ENCODE results near the gene MKI67. TPM values are rescaled to one million over a fixed set of nuclear protein-coding genes. Genes with fewer than 3 reads are reported as not detected.

MKI67 gene
- total RNA-seq, 1 experiment from 2014 or later, result 151 TPM

DNA sequence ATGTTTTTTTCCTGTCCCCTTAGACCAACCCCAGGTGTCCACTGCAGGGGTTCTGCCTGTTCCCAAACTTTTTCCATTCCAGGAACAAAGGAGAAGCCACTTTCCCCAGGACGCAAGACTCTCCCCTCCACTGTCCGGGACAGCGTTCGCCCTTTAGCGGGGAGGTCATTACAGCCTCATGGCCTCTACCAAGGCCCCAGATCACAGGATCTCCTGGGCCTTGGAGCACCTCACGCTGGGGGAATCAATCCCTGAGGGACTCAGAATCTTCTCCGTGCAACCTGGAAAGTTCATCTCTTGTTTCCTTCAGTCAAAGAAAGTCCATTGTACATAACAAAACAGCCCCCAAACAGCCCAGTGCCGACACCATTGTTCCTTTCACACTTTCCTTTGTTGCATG, 41.2 kb downstream of the MKI67 start:
- DNase-seq (ENCODE audit: low read depth, low spot score), result no peak
- H3K4me3 ChIP-seq (ENCODE audit: low read depth in 2 of 2, low read length in 2 of 2), result no peak overlapping the region
- no peak for TF ChIP-seq TCF7L2 (IDR thresholded peaks at IDR 0.05; ENCODE audit: low read depth, low read length)
- TF ChIP-seq, protein P1, sequence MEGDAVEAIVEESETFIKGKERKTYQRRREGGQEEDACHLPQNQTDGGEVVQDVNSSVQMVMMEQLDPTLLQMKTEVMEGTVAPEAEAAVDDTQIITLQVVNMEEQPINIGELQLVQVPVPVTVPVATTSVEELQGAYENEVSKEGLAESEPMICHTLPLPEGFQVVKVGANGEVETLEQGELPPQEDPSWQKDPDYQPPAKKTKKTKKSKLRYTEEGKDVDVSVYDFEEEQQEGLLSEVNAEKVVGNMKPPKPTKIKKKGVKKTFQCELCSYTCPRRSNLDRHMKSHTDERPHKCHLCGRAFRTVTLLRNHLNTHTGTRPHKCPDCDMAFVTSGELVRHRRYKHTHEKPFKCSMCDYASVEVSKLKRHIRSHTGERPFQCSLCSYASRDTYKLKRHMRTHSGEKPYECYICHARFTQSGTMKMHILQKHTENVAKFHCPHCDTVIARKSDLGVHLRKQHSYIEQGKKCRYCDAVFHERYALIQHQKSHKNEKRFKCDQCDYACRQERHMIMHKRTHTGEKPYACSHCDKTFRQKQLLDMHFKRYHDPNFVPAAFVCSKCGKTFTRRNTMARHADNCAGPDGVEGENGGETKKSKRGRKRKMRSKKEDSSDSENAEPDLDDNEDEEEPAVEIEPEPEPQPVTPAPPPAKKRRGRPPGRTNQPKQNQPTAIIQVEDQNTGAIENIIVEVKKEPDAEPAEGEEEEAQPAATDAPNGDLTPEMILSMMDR (IDR thresholded peaks at IDR 0.05), result no peak
- no peak for TF ChIP-seq POLR2AphosphoS5 (IDR thresholded peaks at IDR 0.05; ENCODE audit: low read depth, low read length)
- no peak for TF ChIP-seq REST (IDR thresholded peaks at IDR 0.05; ENCODE audit: insufficient read depth in 1 of 2, low read depth in 2 of 2, low read length in 1 of 2)
- TF ChIP-seq SIN3A (IDR thresholded peaks at IDR 0.05; ENCODE audit: borderline replicate concordance, insufficient read depth, low read depth, low read length), result no peak
- peaks cover under 1% of the 10 kb centered on the region; the same call in 1 of the 2 replicates for H3K27me3 ChIP-seq (ENCODE audit: control insufficient read depth, insufficient read depth, low read length)
- in situ Hi-C loops (cut with HindIII; ENCODE audit: low pct_unique_long_range_greater_than_20kb, low sequenced_read_pairs) (no loop called here), intact Hi-C loops (cut with micrococcal nuclease; ENCODE audit: unreplicated experiment) (no loop called here)
- no peak overlapping the region for H3K27ac ChIP-seq (ENCODE audit: low read length)
- no TSS peak for BruUV-seq (replicated peaks)
- no peaks in the 10 kb centered on the region for H3K4me1 ChIP-seq (ENCODE audit: control insufficient read depth, insufficient read depth, low read length)
- no peaks in the 10 kb centered on the region for H3K36me3 ChIP-seq (ENCODE audit: control insufficient read depth, insufficient read depth, low read length)
- no peak for ATAC-seq
- no peaks in the 10 kb centered on the region for H3K9me3 ChIP-seq (ENCODE audit: control insufficient read depth, insufficient read depth, low read depth, low read length)
- ChIA-PET POLR2A (no interaction called here), CTCF (no interaction called here)

DNA sequence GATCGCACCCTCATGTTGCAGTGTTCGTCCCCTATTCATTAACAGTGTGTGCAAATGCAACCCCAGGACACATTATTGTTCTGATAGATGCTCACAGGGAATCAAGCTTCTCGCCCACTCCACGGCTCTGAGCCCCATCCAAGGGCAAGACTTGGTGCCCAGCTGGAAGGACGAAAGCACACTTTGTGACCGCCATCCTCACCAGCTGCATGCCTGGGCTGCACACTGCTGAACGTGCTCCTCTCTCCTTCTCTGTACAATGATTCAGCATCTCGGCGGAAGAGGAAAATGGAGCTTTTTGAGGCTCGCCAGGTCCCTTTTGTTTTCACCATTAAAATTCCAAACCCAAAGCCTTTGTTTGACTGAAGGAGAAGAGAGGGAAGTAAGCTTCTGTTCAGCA, 41.9 kb downstream of the MKI67 start:
- no peak overlapping the region for H3K27ac ChIP-seq (ENCODE audit: low read length)
- H3K4me3 ChIP-seq (ENCODE audit: low read depth in 2 of 2, low read length in 2 of 2), result no peak overlapping the region
- H3K4me1 ChIP-seq (ENCODE audit: control insufficient read depth, insufficient read depth, low read length), result no peaks in the 10 kb centered on the region
- no peaks in the 10 kb centered on the region for H3K9me3 ChIP-seq (ENCODE audit: control insufficient read depth, insufficient read depth, low read depth, low read length)
- in situ Hi-C loops (cut with HindIII; ENCODE audit: low pct_unique_long_range_greater_than_20kb, low sequenced_read_pairs), result no loop called here
- no peak for TF ChIP-seq POLR2AphosphoS5 (IDR thresholded peaks at IDR 0.05; ENCODE audit: low read depth, low read length)
- TF ChIP-seq, protein P1 (IDR thresholded peaks at IDR 0.05), result no peak
- no peak for TF ChIP-seq TCF7L2 (IDR thresholded peaks at IDR 0.05; ENCODE audit: low read depth, low read length)
- TF ChIP-seq SIN3A (IDR thresholded peaks at IDR 0.05; ENCODE audit: borderline replicate concordance, insufficient read depth, low read depth, low read length), result no peak
- TF ChIP-seq REST (IDR thresholded peaks at IDR 0.05; ENCODE audit: insufficient read depth in 1 of 2, low read depth in 2 of 2, low read length in 1 of 2), result no peak
- POLR2A ChIA-PET, result no interaction called here
- ATAC-seq, result no peak
- H3K36me3 ChIP-seq (ENCODE audit: control insufficient read depth, insufficient read depth, low read length), result no peaks in the 10 kb centered on the region
- peaks cover 7% of the 10 kb centered on the region; the same call in 1 of the 2 replicates for H3K27me3 ChIP-seq (ENCODE audit: control insufficient read depth, insufficient read depth, low read length)
- intact Hi-C loops (cut with micrococcal nuclease; ENCODE audit: unreplicated experiment), result no loop called here
- no peak for DNase-seq (ENCODE audit: low read depth, low spot score)
- CTCF ChIA-PET, result no interaction called here
- BruUV-seq (replicated peaks), result no TSS peak

All from Panc1 (cell line).